ENCODE measurements around the gene SLC11A2. TPM values are rescaled to one million over a fixed set of nuclear protein-coding genes. Genes with fewer than 3 reads are reported as not detected.

Gene SLC11A2
- total and polyA plus RNA-seq, 2 experiments from 2014 or later = 19.4 to 48.9 TPM

GRCh38 chr12:51009056-51009440 lies 17.1 kb downstream of the SLC11A2 start:
- peak overlapping the region; percentile 28; the same call in 1 of the 2 replicates for H3K4me2 ChIP-seq
- peaks cover 40% of the 10 kb centered on the region for H3K36me3 Mint-ChIP-seq (ENCODE audit: low read depth)
- H3K27ac Mint-ChIP-seq = peak overlapping the region; percentile 56; the same call in 1 of the 2 replicates
- H3K79me2 ChIP-seq (replicated peaks; ENCODE audit: insufficient read depth) = peaks cover 59% of the 10 kb centered on the region
- H3K9me2 ChIP-seq (ENCODE audit: insufficient read depth) = no peaks in the 10 kb centered on the region
- H3K27ac ChIP-seq (ENCODE audit: low read depth) = no peak overlapping the region
- no peak overlapping the region for H2AFZ ChIP-seq
- H3K27me3 ChIP-seq (ENCODE audit: insufficient read depth) = no peaks in the 10 kb centered on the region
- peaks cover 16% of the 10 kb centered on the region for H3K27me3 Mint-ChIP-seq (ENCODE audit: insufficient read depth, low read depth, poor library complexity)
- no peak overlapping the region for H3K4me3 Mint-ChIP-seq
- no peak overlapping the region for H3K4me3 ChIP-seq
- H4K20me1 ChIP-seq (replicated peaks; ENCODE audit: insufficient read depth) = peaks cover 3% of the 10 kb centered on the region
- H3K4me1 ChIP-seq (ENCODE audit: insufficient read depth) = peaks cover 16% of the 10 kb centered on the region
- peak; percentile 14; the same call in 2 of the 3 replicates for ATAC-seq
- no peaks in the 10 kb centered on the region; the same call in 1 of the 3 replicates for H3K9me3 Mint-ChIP-seq
- H3K4me1 Mint-ChIP-seq = peaks cover 36% of the 10 kb centered on the region
- DNase-seq (ENCODE audit: low spot score) = no peak
- no peaks in the 10 kb centered on the region for H3F3A ChIP-seq (replicated peaks; ENCODE audit: low read depth)
- TF ChIP-seq ETS1 (IDR thresholded peaks at IDR 0.05) (no peak), NANOG (IDR thresholded peaks at IDR 0.05; ENCODE audit: borderline replicate concordance) (no peak), CTCF (conservative IDR thresholded peaks at IDR 0.05; ENCODE audit: low read depth in 2 of 2) (no peak), STAT1 (IDR thresholded peaks at IDR 0.05; ENCODE audit: unreplicated experiment) (no peak), REST (IDR thresholded peaks at IDR 0.05; ENCODE audit: unreplicated experiment) (no peak), POLR2AphosphoS5 (IDR thresholded peaks at IDR 0.05; ENCODE audit: low read depth) (no peak), EZH2 (IDR thresholded peaks at IDR 0.05; ENCODE audit: low read depth, unreplicated experiment) (no peak), ZNF462 (CRISPR knock-in tag; IDR thresholded peaks at IDR 0.05) (no peak), ZNF331 (CRISPR knock-in tag; IDR thresholded peaks at IDR 0.05; ENCODE audit: low read depth) (no peak), JUNB (IDR thresholded peaks at IDR 0.05; ENCODE audit: unreplicated experiment) (no peak), CREB1 (CRISPR knock-in tag; IDR thresholded peaks at IDR 0.05; ENCODE audit: low read depth) (no peak), ZNF114 (CRISPR knock-in tag; IDR thresholded peaks at IDR 0.05) (no peak)
- H3K36me3 ChIP-seq (ENCODE audit: insufficient read depth) = no peaks in the 10 kb centered on the region

Measured in GM23338 (cell line).